Measurements from ENCODE around the gene PIGP. TPM values are rescaled to one million over a fixed set of nuclear protein-coding genes. Genes with fewer than 3 reads are reported as not detected.
A peak's percentile ranks its signal among the peaks of the same experiment; 100 is the strongest.

Gene PIGP
- total and polyA plus RNA-seq, 9 of the 15 experiments (the other 6 are each of a cell fraction or from before 2014, with no cell fraction given) = 18.3 to 122 (median 35.6) TPM

GRCh38 chr21:37017951-37018679 is 54.8 kb downstream of the PIGP start (continued):
- TF ChIP-seq CTCF (IDR thresholded peaks at IDR 0.05 in 2 of 3, conservative IDR thresholded peaks at IDR 0.05 in 1 of 3; ENCODE audit: insufficient read depth in 2 of 3, low read depth in 1 of 3, low read length in 3 of 3) (no peak), FOXM1 (IDR thresholded peaks at IDR 0.05; ENCODE audit: low read depth) (peak; percentile 49; the same call in 1 of the 2 replicates), FOXM1 (CRISPR knock-in tag; IDR thresholded peaks at IDR 0.05; ENCODE audit: low read depth) (no peak), CBX5 (IDR thresholded peaks at IDR 0.05; ENCODE audit: borderline replicate concordance, low read depth) (no peak), BRD4 (IDR thresholded peaks at IDR 0.05) (no peak), STAG1 (CRISPR knock-in tag; IDR thresholded peaks at IDR 0.05; ENCODE audit: borderline replicate concordance) (no peak), BMI1 (IDR thresholded peaks at IDR 0.05; ENCODE audit: low read length) (no peak), CAMTA2 (CRISPR knock-in tag; conservative IDR thresholded peaks at IDR 0.05) (no peak), THRB (CRISPR knock-in tag; conservative IDR thresholded peaks at IDR 0.05) (no peak), ZNF561 (CRISPR knock-in tag; conservative IDR thresholded peaks at IDR 0.05) (no peak), ARID3B (CRISPR knock-in tag; IDR thresholded peaks at IDR 0.05; ENCODE audit: borderline replicate concordance) (no peak), NR0B1 (IDR thresholded peaks at IDR 0.05; ENCODE audit: partially characterized antibody) (no peak), HDAC2 (IDR thresholded peaks at IDR 0.05) (0 out of 2 replicates have a peak, but pooled peaks have one; percentile 50)

Measured in K562 (cell line).